Body of pancreas (tissue), 4 donors: ENCODE data around the gene CD248. TPM values are rescaled to one million over a fixed set of nuclear protein-coding genes. Genes with fewer than 3 reads are reported as not detected.

ENCODE experiments used
- ATAC-seq: fragments of 150-250 bp; one replicate; pipeline ENCODE4 v1.9.1; 2016
- DNase-seq, 4 donors: peaks; one replicate each; pipeline ENCODE4 v3.0.0-alpha.2; 2019
- H3K27ac ChIP-seq, 4 donors: fragments of 200-600 bp; sonication (generic); 1 replicate in 3 of 4; 2 replicates in 1 of 4; pipeline versions ENCODE4 v1.5.1 to v1.6.1; 2016 to 2019; ENCODE audit warnings: mild to moderate bottlenecking in 1 of 4, mixed read lengths in 1 of 4, moderate library complexity in 1 of 4
- H3K27me3 ChIP-seq, 2 donors: fragments of 200-600 bp; sonication (generic); one replicate each; pipeline ENCODE4 v1.6.0; 2016; ENCODE audit warnings: mild to moderate bottlenecking in 1 of 2
- H3K36me3 ChIP-seq, 2 donors: fragments of 200-600 bp; sonication (generic); replicated peaks in 1 of 2; 2 replicates each; pipeline ENCODE4 v1.5.1; 2016; ENCODE audit warnings: low read depth in 2 of 2; ENCODE audit not compliant: insufficient read depth in 1 of 2
- H3K4me1 ChIP-seq: fragments of 200-600 bp; sonication (generic); one replicate; pipeline ENCODE4 v1.6.0; 2016
- H3K4me3 ChIP-seq, 2 donors: fragments of 200-600 bp; sonication (generic); 1 replicate in 1 of 2; 2 replicates in 1 of 2; pipeline ENCODE4 v1.5.1; 2016 to 2019
- H3K9me3 ChIP-seq, 3 donors: fragments of 200-600 bp; sonication (generic); 1 replicate in 2 of 3; 2 replicates in 1 of 3; pipeline ENCODE4 v1.5.1; 2016
- CTCF ChIP-seq, 7 experiments: fragments of 450-650 bp in 4 of 7; fragments of 200-600 bp in 3 of 7; sonication (generic) in 3 of 7; IDR thresholded peaks; one replicate each; pipeline ENCODE4 v1.5.1; 2016 to 2019; ENCODE audit warnings: antibody characterized with exemption in 7 of 7
- POLR2A ChIP-seq, 3 donors: fragments of 450-650 bp; IDR thresholded peaks; one replicate each; pipeline ENCODE4 v1.6.1; 2016; ENCODE audit warnings: antibody characterized with exemption in 3 of 3, mild to moderate bottlenecking in 2 of 3
- WGBS, 2 donors: methylation state at CpG; one replicate each; pipeline ENCODE4 v1.1.5; 2017; 5-methylcytosine and 5-hydroxymethylcytosine counted together
- intact Hi-C: fragments of 100-400 bp; cut with DNase I; formaldehyde crosslinking; loops from one replicate; pipeline ENCODE4 v1.15.1; 2023
- total RNA-seq, 2 donors: library from RNA; depleted of rRNA; stranded (reverse); fragments of >200 nt; gene quantifications; one replicate each; pipeline ENCODE4 v1.1.0, GENCODE V29; 2016

Gene CD248
- total RNA-seq, 2 donors from 2014 or later: 10.6 to 86.0 TPM

- Histone ChIP-seq H3K4me3 (no peak overlapping the region), H3K4me1 (peaks cover 21% of the 10 kb centered on the region), H3K27me3 (no peaks in the 10 kb centered on the region), H3K36me3 (no peaks in the 10 kb centered on the region), H3K9me3 (no peaks in the 10 kb centered on the region), H3K27ac (no peak overlapping the region)
- DNase-seq: no peak
- no peak for ATAC-seq
- 52 to 65% methylated on average over 3 of the region's 3 CpGs for WGBS, 2 donors
- TF ChIP-seq CTCF (IDR thresholded peaks at IDR 0.05) (no peak), POLR2A (IDR thresholded peaks at IDR 0.05) (no peak)
- intact Hi-C loops: no loop called here
These were observed 7.4 kb downstream of the CD248 start for GRCh38 chr11:66309475-66309874.

- Histone ChIP-seq H3K27me3 (no peaks in the 10 kb centered on the region), H3K4me1 (no peaks in the 10 kb centered on the region), H3K4me3 (no peak overlapping the region), H3K9me3 (no peaks in the 10 kb centered on the region), H3K27ac (no peak overlapping the region), H3K36me3 (no peaks in the 10 kb centered on the region)
- DNase-seq (no peak), ATAC-seq (no peak)
- intact Hi-C loops: no loop called here
- TF ChIP-seq POLR2A (IDR thresholded peaks at IDR 0.05) (no peak), CTCF (IDR thresholded peaks at IDR 0.05) (no peak)
- 75 to 84% methylated on average over 12 of the region's 12 CpGs for whole genome bisulfite sequencing, 2 donors
These were observed 14.2 kb downstream of the CD248 start for GRCh38 chr11:66302656-66303055.

- no peaks in the 10 kb centered on the region for H3K9me3 ChIP-seq
- no peak for TF ChIP-seq POLR2A (IDR thresholded peaks at IDR 0.05)
- TF ChIP-seq CTCF (IDR thresholded peaks at IDR 0.05): no peak
- H3K27ac ChIP-seq: no peak overlapping the region
- intact Hi-C loops: no loop called here
- H3K27me3 ChIP-seq: no peaks in the 10 kb centered on the region
- H3K4me1 ChIP-seq: no peaks in the 10 kb centered on the region
- ATAC-seq (no peak), DNase-seq (no peak)
- H3K36me3 ChIP-seq: no peaks in the 10 kb centered on the region
- no peak overlapping the region for H3K4me3 ChIP-seq
- WGBS, 2 donors: 50 to 64% methylated on average over 2 to 3 of the region's 3 CpGs
These were observed 17.7 kb downstream of the CD248 start for GRCh38 chr11:66299186-66299585.

- Histone ChIP-seq H3K27me3 (no peaks in the 10 kb centered on the region), H3K4me1 (no peaks in the 10 kb centered on the region), H3K27ac (no peak overlapping the region), H3K9me3 (no peaks in the 10 kb centered on the region), H3K4me3 (no peak overlapping the region), H3K36me3 (no peaks in the 10 kb centered on the region)
- TF ChIP-seq POLR2A (IDR thresholded peaks at IDR 0.05) (no peak), CTCF (IDR thresholded peaks at IDR 0.05) (no peak)
- ATAC-seq: no peak
- WGBS, 2 donors: 52 to 70% methylated on average over 8 of the region's 8 CpGs
- intact Hi-C loops: no loop called here
- DNase-seq: no peak
These were observed 19.2 kb downstream of the CD248 start for GRCh38 chr11:66297610-66298009.
